NB4 (cell line): Measurements from ENCODE around the gene PRL.

Experiments used
- MYC ChIP-seq: IDR thresholded peaks from 2 replicates; pipeline ENCODE4 v1.6.1; 2011; ENCODE audit warnings: low read depth, low read length
- POLR2A ChIP-seq: IDR thresholded peaks from 2 replicates; pipeline ENCODE4 v1.6.1; 2011; ENCODE audit warnings: mild to moderate bottlenecking; ENCODE audit not compliant: insufficient read length; ENCODE audit errors: extremely low read depth
- TF ChIP-seq, protein P1 (sequence below): IDR thresholded peaks from one replicate; pipeline ENCODE4 v1.5.1; 2012; ENCODE audit warnings: low read depth, low read length
- TF ChIP-seq, protein P2 (sequence below): IDR thresholded peaks from 2 replicates; pipeline ENCODE4 v1.6.1; 2011; ENCODE audit warnings: low read depth, low read length

DNA sequence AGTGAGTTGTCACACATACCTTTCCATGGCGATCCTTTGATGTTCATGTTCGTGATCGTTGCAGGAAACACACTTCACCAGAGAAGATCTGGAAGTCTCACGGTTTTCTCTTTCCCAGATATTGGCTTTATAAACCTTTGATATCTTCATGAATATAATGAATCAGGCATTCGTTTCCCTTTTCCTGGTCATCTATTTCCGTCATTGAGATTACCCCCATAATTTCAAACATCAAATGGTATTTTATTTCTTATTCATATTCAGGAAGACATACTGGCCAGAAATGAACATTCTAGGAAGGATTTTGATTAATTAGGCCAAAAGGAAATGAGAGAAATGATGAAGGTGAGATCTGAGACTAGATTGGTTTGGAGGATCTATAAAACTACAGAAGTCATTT, at the start of gene PRL:
- TF ChIP-seq, protein P1, sequence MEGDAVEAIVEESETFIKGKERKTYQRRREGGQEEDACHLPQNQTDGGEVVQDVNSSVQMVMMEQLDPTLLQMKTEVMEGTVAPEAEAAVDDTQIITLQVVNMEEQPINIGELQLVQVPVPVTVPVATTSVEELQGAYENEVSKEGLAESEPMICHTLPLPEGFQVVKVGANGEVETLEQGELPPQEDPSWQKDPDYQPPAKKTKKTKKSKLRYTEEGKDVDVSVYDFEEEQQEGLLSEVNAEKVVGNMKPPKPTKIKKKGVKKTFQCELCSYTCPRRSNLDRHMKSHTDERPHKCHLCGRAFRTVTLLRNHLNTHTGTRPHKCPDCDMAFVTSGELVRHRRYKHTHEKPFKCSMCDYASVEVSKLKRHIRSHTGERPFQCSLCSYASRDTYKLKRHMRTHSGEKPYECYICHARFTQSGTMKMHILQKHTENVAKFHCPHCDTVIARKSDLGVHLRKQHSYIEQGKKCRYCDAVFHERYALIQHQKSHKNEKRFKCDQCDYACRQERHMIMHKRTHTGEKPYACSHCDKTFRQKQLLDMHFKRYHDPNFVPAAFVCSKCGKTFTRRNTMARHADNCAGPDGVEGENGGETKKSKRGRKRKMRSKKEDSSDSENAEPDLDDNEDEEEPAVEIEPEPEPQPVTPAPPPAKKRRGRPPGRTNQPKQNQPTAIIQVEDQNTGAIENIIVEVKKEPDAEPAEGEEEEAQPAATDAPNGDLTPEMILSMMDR: no peak
- no peak for TF ChIP-seq POLR2A
- TF ChIP-seq, protein P2, sequence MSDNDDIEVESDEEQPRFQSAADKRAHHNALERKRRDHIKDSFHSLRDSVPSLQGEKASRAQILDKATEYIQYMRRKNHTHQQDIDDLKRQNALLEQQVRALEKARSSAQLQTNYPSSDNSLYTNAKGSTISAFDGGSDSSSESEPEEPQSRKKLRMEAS: no peak
- TF ChIP-seq MYC: no peak
